Stimulated activated CD8-positive, alpha-beta memory T cell treated with anti-CD3 and anti-CD28 coated beads, Interleukin-15, amount 100 ng/mL, for 24 hours (primary cell): Measurements from ENCODE around the gene UBAC2.

ENCODE experiments used
- DNase-seq: peaks from one replicate; pipeline ENCODE4 v3.0.0-alpha.2; 2020; ENCODE audit warnings: low read depth

UBAC2 gene

GRCh38 chr13:99271249-99271648, 70.6 kb downstream of the UBAC2 start:
- no peak for DNase-seq

GRCh38 chr13:99272481-99272880, 71.8 kb downstream of the UBAC2 start:
- no peak for DNase-seq

- DNase-seq = no peak
Observed at GRCh38 chr13:99273128-99273527, 72.5 kb downstream of the UBAC2 start.

- no peak for DNase-seq
Observed at GRCh38 chr13:99275093-99275469, 74.4 kb downstream of the UBAC2 start.

- DNase-seq = no peak
Observed at GRCh38 chr13:99276706-99277105, 76.1 kb downstream of the UBAC2 start.

GRCh38 chr13:99277629-99278028, 77.0 kb downstream of the UBAC2 start:
- no peak for DNase-seq

GRCh38 chr13:99278200-99278599, 77.5 kb downstream of the UBAC2 start:
- no peak for DNase-seq

GRCh38 chr13:99278843-99279242, 78.2 kb downstream of the UBAC2 start:
- no peak for DNase-seq

- no peak for DNase-seq
Observed at GRCh38 chr13:99279637-99280036, 79.0 kb downstream of the UBAC2 start.

GRCh38 chr13:99280166-99280565, 79.5 kb downstream of the UBAC2 start:
- no peak for DNase-seq

- DNase-seq = no peak
Observed at GRCh38 chr13:99281811-99282263, 81.2 kb downstream of the UBAC2 start.

- no peak for DNase-seq
Observed at GRCh38 chr13:99282264-99283231, 81.9 kb downstream of the UBAC2 start.

- DNase-seq = no peak
Observed at GRCh38 chr13:99285432-99286182, 85.0 kb downstream of the UBAC2 start.

GRCh38 chr13:99287551-99287950, 86.9 kb downstream of the UBAC2 start:
- DNase-seq = no peak

- DNase-seq = no peak
Observed at GRCh38 chr13:99288089-99288488, 87.4 kb downstream of the UBAC2 start.

GRCh38 chr13:99289271-99289670, 88.6 kb downstream of the UBAC2 start:
- no peak for DNase-seq

- no peak for DNase-seq
Observed at GRCh38 chr13:99289674-99290337, 89.2 kb downstream of the UBAC2 start.

- no peak for DNase-seq
Observed at GRCh38 chr13:99290894-99291293, 90.2 kb downstream of the UBAC2 start.

- no peak for DNase-seq
Observed at GRCh38 chr13:99293178-99293577, 92.5 kb downstream of the UBAC2 start.

- DNase-seq = no peak
Observed at GRCh38 chr13:99294198-99294597, 93.5 kb downstream of the UBAC2 start.

GRCh38 chr13:99294958-99295357, 94.3 kb downstream of the UBAC2 start:
- DNase-seq = no peak

- no peak for DNase-seq
Observed at GRCh38 chr13:99295488-99296252, 95.0 kb downstream of the UBAC2 start.
